GM12872 (cell line): ENCODE measurements around the gene PMP22.
A peak's percentile ranks its signal among the peaks of the same experiment; 100 is the strongest.

Experiments used
- CTCF ChIP-seq: IDR thresholded peaks from 3 replicates; pipeline ENCODE4 v1.5.1; 2011; ENCODE audit warnings: low read depth, mild to moderate bottlenecking, low read length, moderate library complexity; ENCODE audit not compliant: insufficient read depth

Gene PMP22

DNA sequence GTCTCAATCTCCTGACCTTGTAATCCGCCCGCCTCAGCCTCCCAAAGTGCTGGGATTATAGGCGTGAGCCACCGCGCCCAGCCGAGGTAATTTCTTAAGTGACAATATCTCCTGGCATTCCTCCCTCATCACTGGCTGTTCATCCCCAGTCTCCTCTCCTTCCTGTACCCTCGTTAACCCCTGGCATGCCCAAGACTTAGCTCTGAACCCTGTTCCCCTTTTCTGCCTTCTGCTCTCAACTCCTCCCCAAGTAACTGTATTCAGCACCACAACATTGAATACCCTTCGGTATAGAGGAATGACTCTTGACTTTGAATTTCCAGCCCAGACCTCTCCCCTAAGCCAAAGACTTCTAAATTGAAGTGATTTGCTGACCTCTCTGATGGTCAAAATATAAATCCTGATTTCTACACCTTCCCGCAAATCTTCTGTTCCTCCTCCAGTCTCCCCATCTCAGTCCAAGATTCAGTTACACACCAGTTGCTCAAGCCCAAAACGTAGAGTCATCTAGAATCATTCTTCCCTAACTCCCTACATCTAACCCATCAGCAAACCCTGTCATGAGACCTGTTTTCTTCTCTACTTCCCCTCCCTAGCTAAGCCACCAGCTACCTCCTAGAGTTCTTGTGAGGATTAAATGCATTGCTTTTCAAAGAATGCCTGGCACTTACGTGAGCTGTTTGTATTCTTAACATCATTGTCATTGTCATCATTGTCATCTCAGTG, 14.8 kb downstream of the PMP22 start:
- TF ChIP-seq CTCF = no peak

DNA sequence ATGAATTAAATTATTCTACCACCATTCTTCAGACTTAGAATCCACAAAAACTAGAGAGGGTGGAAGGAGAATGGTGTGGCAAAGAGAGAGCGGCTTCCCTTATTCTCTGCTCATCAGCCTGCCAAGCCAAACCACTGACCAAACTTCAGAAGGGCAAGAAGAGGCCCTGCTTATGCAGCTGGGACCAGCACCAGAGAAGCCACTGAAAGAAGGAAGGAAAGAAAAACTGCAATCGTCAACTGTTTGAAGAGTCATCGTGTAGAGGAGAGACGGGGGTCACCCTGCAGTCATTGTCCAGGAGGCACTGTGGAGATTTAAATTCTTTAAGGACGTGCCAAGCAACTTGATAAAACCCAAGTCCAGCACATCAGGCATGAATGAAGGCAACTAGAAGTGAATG, 15.6 kb downstream of the PMP22 start:
- TF ChIP-seq CTCF = no peak

GRCh38 chr17:15247891-15248529, 17.1 kb downstream of the PMP22 start:
- peak; percentile 30; the same call in 2 of the 3 replicates for TF ChIP-seq CTCF

DNA sequence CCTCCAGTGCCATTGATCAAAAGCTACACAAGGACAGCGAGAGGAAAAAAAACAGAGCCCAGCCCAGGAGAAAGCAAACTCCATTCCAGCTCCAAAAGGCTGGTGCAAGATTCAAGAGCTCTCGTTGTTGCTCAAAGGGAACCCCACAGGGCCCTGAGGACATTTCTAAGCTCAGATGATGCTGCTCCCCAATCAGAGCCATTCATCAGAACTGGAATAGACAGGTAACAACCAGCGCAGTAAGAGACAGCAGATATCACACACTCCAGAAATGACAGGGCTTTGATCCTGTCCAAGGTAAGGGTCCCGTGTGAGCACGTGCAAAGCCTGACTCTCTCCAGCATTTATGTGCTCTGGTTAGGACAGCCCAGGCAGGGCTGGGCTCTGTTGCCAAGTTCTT, 20.1 kb downstream of the PMP22 start:
- no peak for TF ChIP-seq CTCF

DNA sequence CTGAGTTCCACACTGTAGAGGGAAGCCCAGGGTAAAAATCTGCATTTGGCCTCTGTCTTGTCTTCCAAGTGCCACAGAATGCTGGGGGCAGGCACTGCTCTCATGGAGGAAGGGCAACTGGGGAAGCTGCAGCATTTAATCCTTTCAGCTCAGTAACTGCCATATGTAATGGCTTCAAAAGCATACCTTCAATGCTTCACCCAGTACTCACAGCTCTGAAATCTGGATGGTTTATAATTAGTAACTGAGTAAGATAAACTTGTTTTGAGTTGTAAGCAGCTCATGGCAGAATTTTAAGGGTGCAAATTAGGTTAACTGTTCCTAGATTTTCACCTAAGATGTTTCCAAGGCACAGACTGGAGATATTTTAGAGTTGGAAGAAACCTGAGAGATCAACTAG, 24.5 kb downstream of the PMP22 start:
- TF ChIP-seq CTCF = no peak

DNA sequence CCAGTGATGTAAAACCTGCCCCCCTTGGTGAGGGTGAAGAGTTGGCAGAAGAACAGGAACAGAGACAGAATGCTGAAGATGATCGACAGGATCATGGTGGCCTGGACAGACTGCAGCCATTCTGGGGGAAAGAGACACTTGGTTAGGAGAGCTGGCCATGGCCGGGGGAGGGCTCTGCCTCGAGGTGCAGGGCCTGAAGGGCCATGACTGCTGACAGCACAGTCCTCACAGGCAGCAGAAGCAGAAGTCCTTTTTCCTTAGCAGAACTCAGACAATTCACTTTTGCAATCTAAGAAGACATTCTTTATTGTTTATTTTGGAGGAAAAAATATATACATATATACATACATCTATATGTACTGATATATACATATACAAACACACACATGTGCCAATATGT, 25.6 kb downstream of the PMP22 start:
- no peak for TF ChIP-seq CTCF

DNA sequence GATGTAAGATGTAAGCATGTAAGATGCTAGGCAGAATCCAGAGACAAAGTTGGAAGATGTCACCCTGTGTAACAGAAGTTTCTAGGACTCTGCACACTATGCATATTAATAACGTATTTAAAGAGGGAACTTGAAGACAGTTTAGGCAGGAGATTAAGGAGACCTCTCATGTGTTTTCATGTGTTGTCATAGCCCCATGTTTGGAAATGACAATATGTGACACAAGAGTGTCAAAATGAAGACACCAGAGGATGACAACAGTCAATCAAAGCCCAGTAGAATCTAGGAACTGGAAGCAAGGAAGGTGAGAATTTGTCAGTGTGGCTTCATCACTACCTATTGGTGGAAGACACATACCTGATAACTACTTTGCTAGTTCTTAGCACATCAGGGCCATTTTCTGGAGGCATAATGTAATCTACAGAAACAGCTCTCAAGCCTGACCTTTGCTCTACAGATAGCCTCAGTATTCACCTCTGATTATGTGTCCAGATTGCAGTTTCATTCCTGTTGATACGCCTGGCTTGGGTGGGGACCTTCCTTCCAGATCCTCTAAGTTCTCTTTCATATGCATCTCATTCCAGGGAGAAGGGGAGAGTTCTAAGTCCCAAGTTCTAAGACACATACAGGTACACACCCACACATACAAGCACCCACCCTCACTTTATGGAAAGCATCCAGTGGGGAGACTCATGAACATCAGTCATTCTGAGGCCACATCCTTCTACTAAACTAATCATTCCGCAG, 26.3 kb downstream of the PMP22 start:
- TF ChIP-seq CTCF = no peak
